Neural crest cell (in vitro differentiated cells): ENCODE results near the gene URB1. TPM values are rescaled to one million over a fixed set of nuclear protein-coding genes. Genes with fewer than 3 reads are reported as not detected.

Experiments used
- DNase-seq: peaks from one replicate; pipeline ENCODE4 v3.0.0; 2021; ENCODE audit warnings: low read depth, mixed read lengths, low spot score
- H3K27ac Mint-ChIP-seq: one replicate; pipeline ENCODE4 v1.8.0; 2021; ENCODE audit warnings: mild to moderate bottlenecking, mixed read lengths; ENCODE audit not compliant: unreplicated experiment
- H3K27me3 Mint-ChIP-seq: 2 replicates; pipeline ENCODE4 v1.8.0; 2021; ENCODE audit warnings: low read depth, mild to moderate bottlenecking, mixed read lengths
- H3K36me3 Mint-ChIP-seq: 2 replicates; pipeline ENCODE4 v1.8.0; 2021; ENCODE audit warnings: low read depth, mild to moderate bottlenecking, mixed read lengths
- H3K4me1 Mint-ChIP-seq: 2 replicates; pipeline ENCODE4 v1.8.0; 2021; ENCODE audit warnings: mixed read lengths
- H3K4me3 Mint-ChIP-seq: one replicate; pipeline ENCODE4 v1.8.0; 2021; ENCODE audit warnings: mild to moderate bottlenecking, mixed read lengths
- H3K9me3 Mint-ChIP-seq: 2 replicates; pipeline ENCODE4 v1.8.0; 2021; ENCODE audit warnings: mixed read lengths
- total RNA-seq: library from RNA; stranded (reverse); gene quantifications from 2 replicates; pipeline ENCODE4 v1.2.1, GENCODE V29; 2021
- TF ChIP-seq, protein P1 (sequence below): fragments of 200-600 bp; sonication (generic); conservative IDR thresholded peaks from 2 replicates; pipeline ENCODE4 v1.5.0; 2021; ENCODE audit warnings: antibody characterized with exemption, mild to moderate bottlenecking

The URB1 gene
- total RNA-seq, 1 donor from 2014 or later = 23.1 TPM

DNA sequence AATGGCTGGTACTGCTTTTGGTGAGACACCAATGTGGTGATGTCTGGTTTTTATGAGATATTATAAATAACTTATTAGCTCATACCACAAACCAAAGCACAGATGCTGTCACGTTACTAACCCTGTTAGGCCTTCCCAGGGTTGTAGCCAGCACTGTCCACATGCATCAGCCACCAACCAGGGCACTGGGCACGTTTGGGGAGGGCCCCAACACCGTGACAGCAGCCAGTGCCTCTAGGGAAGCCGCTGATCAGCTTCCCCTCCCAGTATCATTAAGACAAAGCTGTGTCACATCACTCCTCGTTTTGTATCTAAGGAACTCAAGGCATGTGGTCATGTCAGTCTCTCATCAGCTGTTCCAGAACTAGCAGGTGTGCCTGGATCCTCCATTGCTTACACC is 13.9 kb downstream of the URB1 start:
- Mint-ChIP-seq H3K27me3 (no peaks in the 10 kb centered on the region), H3K36me3 (peaks cover 5% of the 10 kb centered on the region), H3K27ac (peak overlapping the region; percentile 70), H3K9me3 (no peaks in the 10 kb centered on the region), H3K4me1 (peaks cover 10% of the 10 kb centered on the region), H3K4me3 (no peak overlapping the region)
- no peak for DNase-seq
- TF ChIP-seq, protein P1, sequence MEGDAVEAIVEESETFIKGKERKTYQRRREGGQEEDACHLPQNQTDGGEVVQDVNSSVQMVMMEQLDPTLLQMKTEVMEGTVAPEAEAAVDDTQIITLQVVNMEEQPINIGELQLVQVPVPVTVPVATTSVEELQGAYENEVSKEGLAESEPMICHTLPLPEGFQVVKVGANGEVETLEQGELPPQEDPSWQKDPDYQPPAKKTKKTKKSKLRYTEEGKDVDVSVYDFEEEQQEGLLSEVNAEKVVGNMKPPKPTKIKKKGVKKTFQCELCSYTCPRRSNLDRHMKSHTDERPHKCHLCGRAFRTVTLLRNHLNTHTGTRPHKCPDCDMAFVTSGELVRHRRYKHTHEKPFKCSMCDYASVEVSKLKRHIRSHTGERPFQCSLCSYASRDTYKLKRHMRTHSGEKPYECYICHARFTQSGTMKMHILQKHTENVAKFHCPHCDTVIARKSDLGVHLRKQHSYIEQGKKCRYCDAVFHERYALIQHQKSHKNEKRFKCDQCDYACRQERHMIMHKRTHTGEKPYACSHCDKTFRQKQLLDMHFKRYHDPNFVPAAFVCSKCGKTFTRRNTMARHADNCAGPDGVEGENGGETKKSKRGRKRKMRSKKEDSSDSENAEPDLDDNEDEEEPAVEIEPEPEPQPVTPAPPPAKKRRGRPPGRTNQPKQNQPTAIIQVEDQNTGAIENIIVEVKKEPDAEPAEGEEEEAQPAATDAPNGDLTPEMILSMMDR = no peak

DNA sequence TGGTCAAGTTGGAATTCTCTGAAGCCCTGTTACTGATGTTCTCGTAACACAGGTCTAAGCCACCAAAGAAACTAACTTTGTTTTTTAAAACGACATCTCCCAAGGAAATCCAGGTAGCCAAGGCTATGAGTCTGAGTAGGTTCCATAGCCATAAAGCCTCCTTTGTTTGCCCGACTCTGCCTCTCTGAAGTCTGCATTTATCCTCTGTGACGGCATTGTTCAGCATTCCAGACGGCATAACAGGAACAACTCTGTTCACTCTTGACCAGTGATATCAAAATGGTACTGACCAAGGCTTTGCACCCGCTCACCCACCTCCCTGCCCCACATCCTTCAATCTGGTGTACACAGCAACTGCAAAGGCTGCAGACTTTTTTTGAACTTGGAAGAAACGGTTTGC is 14.8 kb downstream of the URB1 start:
- Mint-ChIP-seq H3K36me3 (peaks cover 5% of the 10 kb centered on the region), H3K4me1 (peaks cover 10% of the 10 kb centered on the region)

DNA sequence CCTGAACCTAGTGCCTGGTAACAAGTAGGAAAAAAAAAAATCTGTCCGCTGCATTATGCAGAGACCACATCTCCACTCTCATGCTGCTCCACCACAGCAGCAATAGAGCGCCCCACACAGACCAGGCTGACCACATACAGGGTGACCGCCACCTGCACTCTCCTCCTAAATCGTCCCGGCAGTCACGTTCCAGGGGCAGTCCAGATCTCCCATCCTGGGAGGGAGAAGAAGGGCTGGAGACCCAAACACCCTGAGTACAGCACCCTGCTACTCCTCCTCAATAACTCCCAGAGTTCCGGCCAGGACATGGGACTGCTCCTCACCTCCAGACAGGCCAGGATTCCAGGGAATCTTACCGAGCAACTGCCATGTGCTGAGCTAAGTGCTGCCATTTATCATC is 15.3 kb downstream of the URB1 start:
- TF ChIP-seq, protein P1 = no peak
- H3K27me3 Mint-ChIP-seq = no peaks in the 10 kb centered on the region
- no peaks in the 10 kb centered on the region for H3K9me3 Mint-ChIP-seq
- DNase-seq = no peak
- no peak overlapping the region for H3K27ac Mint-ChIP-seq
- H3K36me3 Mint-ChIP-seq = peaks cover 5% of the 10 kb centered on the region
- H3K4me1 Mint-ChIP-seq = peaks cover 10% of the 10 kb centered on the region
- H3K4me3 Mint-ChIP-seq = no peak overlapping the region

More for the DNA sequence above, 14.8 kb downstream of the URB1 start:
- Mint-ChIP-seq H3K4me3 (no peak overlapping the region), H3K27ac (peak overlapping the region; percentile 68), H3K9me3 (no peaks in the 10 kb centered on the region), H3K27me3 (no peaks in the 10 kb centered on the region)
- TF ChIP-seq, protein P1 = no peak
- DNase-seq = no peak

DNA sequence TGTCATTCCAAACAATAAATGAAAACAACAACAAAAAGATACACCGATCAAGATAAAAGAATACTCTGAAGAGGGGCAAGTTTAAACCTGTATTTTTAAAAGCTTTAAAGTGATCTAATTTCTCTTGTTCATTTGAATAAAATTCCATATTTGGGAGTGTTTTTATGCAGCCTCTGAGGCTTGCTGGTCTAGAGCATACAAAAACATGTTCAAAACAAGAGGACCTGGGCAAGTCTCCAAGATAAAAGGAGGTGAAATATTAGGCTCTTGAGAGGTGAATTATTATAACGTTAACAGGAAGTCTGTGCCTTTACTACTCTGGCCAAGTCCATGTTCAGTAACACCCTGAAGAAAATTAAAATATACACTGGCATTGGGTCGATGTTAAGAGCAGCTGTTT is 20.1 kb downstream of the URB1 start:
- no peaks in the 10 kb centered on the region for H3K27me3 Mint-ChIP-seq
- TF ChIP-seq, protein P1 = no peak
- H3K4me1 Mint-ChIP-seq = no peaks in the 10 kb centered on the region
- H3K9me3 Mint-ChIP-seq = no peaks in the 10 kb centered on the region
- no peak overlapping the region for H3K27ac Mint-ChIP-seq
- no peak overlapping the region for H3K4me3 Mint-ChIP-seq
- H3K36me3 Mint-ChIP-seq = peaks cover 2% of the 10 kb centered on the region
- DNase-seq = no peak

DNA sequence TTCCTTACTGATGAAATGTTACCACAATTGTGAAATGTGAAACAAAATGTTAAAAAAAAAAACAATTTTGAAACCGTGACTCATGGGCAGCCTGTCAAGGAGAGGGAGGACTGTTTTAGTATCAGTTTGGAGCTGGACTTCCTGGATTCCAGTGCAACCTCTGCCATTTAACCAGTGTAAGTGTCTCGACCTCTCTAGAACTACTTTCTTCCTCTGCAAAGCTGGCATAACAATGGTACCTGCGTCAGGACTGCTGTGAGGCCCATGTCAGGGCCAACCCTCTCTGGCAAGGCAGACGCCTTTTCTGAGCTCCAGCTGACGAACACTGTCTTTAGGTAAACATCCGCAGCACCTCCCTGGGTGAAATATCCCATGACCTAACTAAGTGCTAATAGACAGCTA is 20.9 kb downstream of the URB1 start:
- Mint-ChIP-seq H3K4me3 (no peak overlapping the region), H3K36me3 (peaks cover 2% of the 10 kb centered on the region), H3K27ac (no peak overlapping the region), H3K27me3 (no peaks in the 10 kb centered on the region), H3K9me3 (no peaks in the 10 kb centered on the region), H3K4me1 (no peaks in the 10 kb centered on the region)
- TF ChIP-seq, protein P1 = no peak
- no peak for DNase-seq
